Mesodermal cell (in vitro differentiated cells): Measurements from ENCODE around the gene MRPL10.

Experiments used
- H3K27ac ChIP-seq: 2 replicates; pipeline ENCODE4 v1.7.0; 2013; ENCODE audit warnings: mild to moderate bottlenecking, low read depth, low read length, moderate library complexity; ENCODE audit not compliant: severe bottlenecking
- H3K36me3 ChIP-seq: 2 replicates; pipeline ENCODE4 v1.7.1; 2013; ENCODE audit warnings: mild to moderate bottlenecking, low read length, moderate library complexity; ENCODE audit not compliant: control insufficient read depth, insufficient read depth
- H3K4me1 ChIP-seq: one replicate; pipeline ENCODE4 v1.7.1; 2013; ENCODE audit warnings: mild to moderate bottlenecking, low read length; ENCODE audit not compliant: insufficient read depth, control insufficient read depth, poor library complexity, severe bottlenecking
- H3K4me3 ChIP-seq: 2 replicates; pipeline ENCODE4 v1.7.0; 2013; ENCODE audit warnings: low read length, control low read depth, mild to moderate bottlenecking; ENCODE audit not compliant: insufficient read depth, poor library complexity, severe bottlenecking; ENCODE audit errors: extremely low read depth
- H3K9me3 ChIP-seq: 2 replicates; pipeline ENCODE4 v1.7.1; 2013; ENCODE audit warnings: mild to moderate bottlenecking, low read length, moderate library complexity; ENCODE audit not compliant: control insufficient read depth
- WGBS, 2 experiments: methylation state at CpG; one replicate each; pipeline ENCODE4 v1.1.5; 2013; ENCODE audit warnings: missing lambda C conversion rate in 2 of 2; ENCODE audit not compliant: insufficient coverage in 2 of 2; 5-methylcytosine and 5-hydroxymethylcytosine counted together

Gene MRPL10

DNA sequence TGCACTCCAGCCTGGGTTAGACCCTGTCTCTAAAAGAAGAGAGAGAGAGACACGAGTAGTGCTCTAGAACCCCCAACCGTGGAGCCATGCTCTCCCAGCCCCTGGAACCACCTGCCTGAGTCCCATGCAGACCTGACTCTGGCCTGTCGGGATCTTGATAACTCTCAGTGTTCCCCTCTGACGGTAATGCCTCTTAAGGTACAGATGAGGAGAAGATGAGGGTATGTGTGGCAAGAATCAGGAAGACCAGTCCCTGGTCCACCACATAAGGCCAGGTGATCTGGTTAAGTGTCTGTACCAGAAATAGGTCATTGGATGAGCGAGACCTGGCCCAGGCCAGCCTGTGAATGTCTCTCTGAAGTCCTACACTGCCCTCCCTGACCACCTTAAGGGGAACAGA lies 28.1 kb downstream of the MRPL10 start:
- Histone ChIP-seq H3K36me3 (peaks cover 8% of the 10 kb centered on the region), H3K9me3 (no peaks in the 10 kb centered on the region), H3K4me3 (no peak overlapping the region), H3K27ac (no peak overlapping the region), H3K4me1 (no peaks in the 10 kb centered on the region)
- WGBS, 2 experiments = 33 to 50% methylated on average over 2 to 5 of the region's 5 CpGs

DNA sequence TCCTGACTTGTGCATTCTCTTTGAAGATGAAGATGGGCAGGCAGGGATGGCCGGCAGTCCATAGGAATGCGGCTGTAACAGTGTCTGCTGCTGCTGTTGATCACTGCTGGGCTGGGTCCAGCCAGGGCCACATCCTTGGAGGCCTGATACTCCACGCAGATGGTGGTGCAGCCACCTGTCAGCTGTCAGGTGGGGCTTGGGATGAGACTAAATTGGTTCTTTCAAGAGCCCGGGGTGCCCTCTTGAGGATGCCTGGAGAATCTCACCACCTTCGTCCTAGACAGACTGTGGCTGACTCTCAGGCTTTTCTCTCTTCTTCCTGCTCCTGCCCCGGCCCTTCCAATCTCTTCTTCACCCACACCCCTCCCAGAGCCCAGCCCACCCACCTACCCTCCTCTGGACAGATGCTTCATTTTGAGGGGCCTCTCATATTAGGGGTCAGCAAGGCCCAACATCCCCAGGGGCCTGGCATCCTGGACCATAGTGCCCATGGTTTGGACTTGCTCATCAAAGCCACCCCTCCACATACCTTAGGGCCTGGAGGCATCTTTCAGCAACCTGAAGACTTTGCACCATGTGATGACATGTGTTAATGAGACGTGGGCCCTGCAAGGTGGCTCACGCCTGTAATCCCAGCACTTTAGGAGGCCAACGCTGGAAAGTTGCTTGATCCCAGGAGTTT lies 28.9 kb downstream of the MRPL10 start:
- H3K36me3 ChIP-seq = peaks cover 4% of the 10 kb centered on the region
- H3K4me1 ChIP-seq = no peaks in the 10 kb centered on the region
- H3K9me3 ChIP-seq = no peaks in the 10 kb centered on the region
- no peak overlapping the region for H3K4me3 ChIP-seq
- 25 to 39% methylated on average over 8 to 9 of the region's 9 CpGs for WGBS, 2 experiments
- H3K27ac ChIP-seq = no peak overlapping the region

DNA sequence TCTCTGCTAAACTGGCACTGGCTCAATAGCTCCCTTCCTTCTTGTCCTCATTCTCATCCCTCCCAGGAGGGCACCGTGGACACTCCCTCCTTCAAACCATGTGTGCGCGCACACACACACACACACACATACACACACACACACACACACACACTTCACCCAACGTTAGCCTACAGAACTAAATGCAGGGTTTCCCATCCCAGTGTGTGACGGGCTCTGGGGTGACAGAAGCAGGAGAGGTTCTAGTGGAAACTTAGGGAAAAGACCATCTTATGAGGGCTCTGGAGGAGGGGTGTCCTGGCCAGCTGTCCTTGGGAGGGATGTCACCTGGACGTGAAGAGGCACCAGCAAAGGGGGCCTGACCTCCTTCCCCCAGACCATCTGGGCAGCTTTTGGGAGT lies 29.4 kb downstream of the MRPL10 start:
- no peak overlapping the region for H3K4me3 ChIP-seq
- no peaks in the 10 kb centered on the region for H3K36me3 ChIP-seq
- no peaks in the 10 kb centered on the region for H3K4me1 ChIP-seq
- H3K27ac ChIP-seq = no peak overlapping the region
- no peaks in the 10 kb centered on the region for H3K9me3 ChIP-seq
- 7 to 43% methylated on average over 2 to 5 of the region's 6 CpGs for WGBS, 2 experiments

DNA sequence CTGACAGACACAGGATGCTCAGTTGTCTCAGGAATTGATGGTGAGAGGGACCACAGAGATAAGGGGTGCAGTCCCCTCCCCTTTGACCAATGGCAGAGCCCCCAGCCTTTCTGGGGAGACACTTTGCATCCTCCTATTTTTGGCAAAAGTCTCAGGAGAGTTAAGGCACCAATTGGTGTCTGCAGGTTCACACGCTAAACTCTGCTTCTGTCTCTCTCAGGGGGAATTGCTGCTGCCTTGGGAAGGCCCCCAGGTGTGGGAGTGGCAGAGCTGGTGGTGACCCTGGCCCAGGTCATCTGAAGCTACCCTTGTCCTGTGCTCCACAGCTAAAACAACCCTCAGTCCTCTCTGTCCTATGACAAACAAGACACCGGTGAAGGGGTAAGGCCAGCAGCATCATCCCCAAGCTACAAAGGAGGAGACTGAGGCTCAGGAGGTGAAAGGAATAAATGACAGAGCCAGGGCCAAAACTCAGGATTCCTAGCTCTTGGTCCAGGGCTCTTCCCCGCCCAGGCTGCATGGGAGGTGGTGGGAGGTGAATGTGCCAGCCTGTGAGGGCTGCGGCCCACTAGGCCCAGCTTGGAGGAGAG lies 30.1 kb downstream of the MRPL10 start:
- no peaks in the 10 kb centered on the region for H3K4me1 ChIP-seq
- H3K9me3 ChIP-seq = no peaks in the 10 kb centered on the region
- H3K36me3 ChIP-seq = no peaks in the 10 kb centered on the region
- no peak overlapping the region for H3K4me3 ChIP-seq
- WGBS, 2 experiments = 50 to 81% methylated on average over 1 to 2 of the region's 4 CpGs
- no peak overlapping the region for H3K27ac ChIP-seq

DNA sequence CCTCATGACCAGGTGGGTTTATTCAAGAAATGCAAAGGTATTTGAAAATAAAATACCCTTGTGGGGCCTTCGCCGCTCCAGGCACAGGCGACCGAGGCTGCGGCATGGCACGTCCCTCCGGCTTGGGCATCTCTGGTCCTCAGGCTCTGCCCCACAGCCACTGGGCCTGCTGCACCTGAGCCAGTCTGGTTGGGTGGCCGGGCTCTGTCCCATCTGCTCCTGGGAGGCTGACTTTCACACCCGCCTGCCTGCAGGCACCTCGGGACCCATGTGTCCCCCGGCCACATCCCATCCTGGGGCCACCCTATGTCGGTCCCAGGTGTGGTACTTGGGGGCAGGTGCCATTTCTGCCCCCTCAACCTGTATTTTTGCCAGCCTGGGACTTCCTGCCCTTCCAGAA lies 30.7 kb downstream of the MRPL10 start:
- H3K9me3 ChIP-seq = no peaks in the 10 kb centered on the region
- no peak overlapping the region for H3K27ac ChIP-seq
- WGBS, 2 experiments = 77 to 90% methylated on average over 8 to 12 of the region's 12 CpGs
- no peak overlapping the region for H3K4me3 ChIP-seq
- H3K36me3 ChIP-seq = no peaks in the 10 kb centered on the region
- no peaks in the 10 kb centered on the region for H3K4me1 ChIP-seq

DNA sequence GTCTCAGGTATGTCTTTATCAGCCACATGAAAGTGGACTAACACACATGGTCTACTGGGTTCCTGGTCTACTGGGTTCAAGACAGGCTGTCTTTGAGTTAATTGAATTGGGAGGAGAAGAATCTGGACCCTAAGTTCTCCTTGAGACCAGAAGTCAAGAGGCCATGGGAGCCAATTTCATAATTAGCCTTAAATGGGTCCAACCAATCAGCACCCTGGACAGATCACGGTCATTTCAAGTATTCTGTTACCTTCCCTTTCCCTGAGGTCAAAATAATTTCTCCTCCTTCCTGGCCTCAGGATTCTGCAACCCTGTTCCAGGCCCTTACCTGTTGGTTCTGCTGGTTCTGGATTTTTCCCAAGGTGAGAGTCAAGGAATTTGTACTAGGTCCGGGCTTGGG lies 33.5 kb downstream of the MRPL10 start:
- Histone ChIP-seq H3K36me3 (no peaks in the 10 kb centered on the region), H3K4me1 (no peaks in the 10 kb centered on the region), H3K27ac (no peak overlapping the region), H3K4me3 (no peak overlapping the region), H3K9me3 (no peaks in the 10 kb centered on the region)
- WGBS, 2 experiments = 33 to 54% methylated on average over 1 of the region's 2 CpGs

DNA sequence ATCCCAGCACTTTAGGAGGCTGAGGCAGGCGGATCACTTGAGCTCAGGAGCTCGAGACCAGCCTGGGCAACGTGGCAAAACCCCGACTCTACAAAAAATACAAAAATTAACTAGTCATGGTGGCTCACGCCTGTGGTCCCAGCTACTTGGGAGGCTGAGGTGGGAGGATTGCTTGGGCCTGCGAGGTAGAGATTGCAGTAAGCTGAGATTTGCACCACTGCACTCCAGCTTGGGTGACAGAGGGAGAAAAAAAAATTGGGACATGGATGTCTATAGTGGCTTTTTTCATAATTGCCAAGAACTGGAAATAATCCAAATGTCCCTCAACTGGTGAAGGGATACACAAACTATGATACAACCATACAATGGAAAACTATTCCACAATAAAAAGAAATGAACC lies 38.4 kb downstream of the MRPL10 start:
- H3K36me3 ChIP-seq = no peaks in the 10 kb centered on the region
- H3K4me3 ChIP-seq = no peak overlapping the region
- no peak overlapping the region for H3K27ac ChIP-seq
- WGBS, 2 experiments = 52 to 73% methylated on average over 2 to 3 of the region's 6 CpGs
- H3K4me1 ChIP-seq = peaks cover 5% of the 10 kb centered on the region
- no peaks in the 10 kb centered on the region for H3K9me3 ChIP-seq

DNA sequence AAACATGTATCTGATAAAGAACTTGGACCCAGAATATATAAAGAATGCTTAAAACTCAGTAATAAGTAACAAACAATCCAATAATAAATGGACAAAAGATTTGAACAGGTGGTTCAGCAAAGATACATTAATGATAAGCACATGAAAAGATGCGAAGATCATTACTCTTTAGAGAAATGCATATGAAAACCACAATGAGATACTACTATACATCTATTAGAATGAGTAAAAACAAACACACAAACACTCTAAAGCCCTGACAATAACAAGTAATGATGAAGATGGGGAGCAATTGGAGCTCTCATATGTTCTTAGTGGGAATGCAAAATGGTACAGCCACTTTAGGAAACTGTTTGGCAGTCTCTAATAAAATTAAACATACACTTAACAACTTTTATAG lies 38.9 kb downstream of the MRPL10 start:
- no peak overlapping the region for H3K4me3 ChIP-seq
- WGBS, 2 experiments = no CpG with 5 or more reads among the region's 1 CpG
- H3K9me3 ChIP-seq = no peaks in the 10 kb centered on the region

DNA sequence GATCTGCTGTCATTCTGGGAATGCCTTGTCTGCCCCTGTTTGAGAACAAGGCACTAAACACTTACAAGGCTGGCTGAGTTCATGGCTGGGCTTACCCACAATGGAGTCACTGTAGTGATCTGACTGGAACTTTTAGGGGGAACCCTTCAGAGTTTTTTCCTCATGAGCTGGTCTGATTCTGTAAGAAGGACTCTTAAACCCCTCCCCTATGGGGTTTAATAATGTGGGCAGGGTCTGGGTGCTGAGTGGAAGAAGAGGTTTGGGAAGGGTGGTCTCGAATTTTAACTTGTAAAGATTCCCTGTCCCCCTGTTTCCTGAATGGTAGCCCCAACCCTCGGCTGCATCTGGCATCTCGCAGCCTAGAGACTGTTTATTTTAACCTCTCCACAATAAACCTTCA lies 40.3 kb downstream of the MRPL10 start:
- no peak overlapping the region for H3K4me3 ChIP-seq
- H3K27ac ChIP-seq = no peak overlapping the region
- WGBS, 2 experiments = no CpG with 5 or more reads among the region's 3 CpGs
- H3K9me3 ChIP-seq = no peaks in the 10 kb centered on the region
- H3K36me3 ChIP-seq = no peaks in the 10 kb centered on the region
- H3K4me1 ChIP-seq = peaks cover 5% of the 10 kb centered on the region

More for the DNA sequence above, 38.9 kb downstream of the MRPL10 start:
- H3K27ac ChIP-seq = no peak overlapping the region
- H3K4me1 ChIP-seq = peaks cover 5% of the 10 kb centered on the region
- H3K36me3 ChIP-seq = no peaks in the 10 kb centered on the region

DNA sequence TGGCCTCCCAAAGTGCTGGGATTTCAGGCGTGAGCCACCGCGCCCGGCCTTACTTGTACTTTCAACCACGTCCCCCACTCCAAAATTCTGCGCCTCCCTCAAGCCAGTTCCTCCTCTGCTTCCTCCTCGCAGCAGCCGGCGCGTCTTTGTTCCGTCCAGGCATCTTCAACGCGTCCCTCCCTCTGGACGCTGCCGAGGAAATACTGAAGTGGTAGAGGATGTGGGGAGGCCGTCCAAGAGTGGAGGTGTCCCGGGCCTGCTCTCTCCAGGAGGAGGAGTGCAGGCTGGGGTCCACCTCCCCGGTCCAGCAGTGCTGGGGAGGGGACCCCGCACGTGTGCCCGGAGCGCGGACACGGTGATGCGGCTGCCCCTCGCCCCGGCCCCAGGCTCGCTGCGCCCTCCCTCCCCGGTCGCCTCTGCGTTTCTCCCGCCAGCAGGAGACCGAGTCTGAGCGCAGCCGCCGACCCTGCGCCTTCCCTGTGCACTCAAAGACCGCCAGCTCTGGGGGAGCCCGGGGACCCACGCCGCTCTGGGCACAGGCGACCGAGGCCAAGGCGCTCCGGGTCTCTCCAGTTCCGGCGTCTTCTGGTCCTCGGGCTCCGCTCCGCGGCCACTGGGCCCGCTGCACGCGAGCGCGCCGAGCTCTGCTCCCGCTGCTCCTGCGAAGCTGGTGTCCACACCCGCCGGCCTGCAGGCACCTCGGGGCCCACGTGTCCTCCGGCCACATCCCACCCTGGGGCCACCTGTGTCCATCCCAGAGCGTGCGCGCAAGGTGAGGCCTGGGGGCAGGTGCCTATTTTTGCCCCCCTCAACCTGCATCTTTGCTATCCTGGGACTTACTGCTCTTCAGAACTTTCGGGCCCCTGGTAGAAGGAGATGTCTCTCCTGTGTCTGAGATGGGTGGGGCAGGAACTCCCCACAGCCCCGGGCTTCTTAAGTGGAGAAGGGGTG lies 41.5 kb downstream of the MRPL10 start:
- Histone ChIP-seq H3K4me3 (peak overlapping the region; percentile 33), H3K27ac (no peak overlapping the region), H3K9me3 (no peaks in the 10 kb centered on the region), H3K4me1 (peaks cover 5% of the 10 kb centered on the region), H3K36me3 (no peaks in the 10 kb centered on the region)
- 1 to 4% methylated on average over 55 to 59 of the region's 70 CpGs for WGBS, 2 experiments
